Stimulated activated naive CD8-positive, alpha-beta T cell treated with anti-CD3 and anti-CD28 coated beads, Interleukin-15, amount 100 ng/mL, for 72 hours (primary cell): ENCODE data around the gene ZFY.
"Not testable (repeated sequence)": the region's sequence is repeated elsewhere in the genome, so short reads cannot be mapped to it uniquely, and the experiment has no call there.

Source experiments
- ATAC-seq: fragments of 150-1000 bp; cut with Tn5 transposase; 2 replicates; pipeline ENCODE4 v1.10.0; 2021; ENCODE audit warnings: mild to moderate bottlenecking, moderate library complexity
- DNase-seq, 2 donors: peaks; one replicate each; pipeline ENCODE4 v3.0.0; 2021 to 2022
- H3K27ac Mint-ChIP-seq, 2 donors: one replicate each; pipeline ENCODE4 v1.8.0; 2022; ENCODE audit warnings: mild to moderate bottlenecking in 2 of 2, mixed read lengths in 2 of 2, moderate library complexity in 2 of 2
- H3K27me3 Mint-ChIP-seq: one replicate; pipeline ENCODE4 v1.8.0; 2022; ENCODE audit warnings: mixed read lengths
- H3K4me1 Mint-ChIP-seq: one replicate; pipeline ENCODE4 v1.8.0; 2022; ENCODE audit warnings: mild to moderate bottlenecking, mixed read lengths
- H3K4me3 Mint-ChIP-seq, 2 donors: one replicate each; pipeline ENCODE4 v1.8.0; 2022; ENCODE audit warnings: mild to moderate bottlenecking in 2 of 2, mixed read lengths in 2 of 2, moderate library complexity in 1 of 2
- H3K9me3 Mint-ChIP-seq, 2 donors: one replicate each; pipeline ENCODE4 v1.8.0; 2022; ENCODE audit warnings: mixed read lengths in 2 of 2

The ZFY gene

DNA sequence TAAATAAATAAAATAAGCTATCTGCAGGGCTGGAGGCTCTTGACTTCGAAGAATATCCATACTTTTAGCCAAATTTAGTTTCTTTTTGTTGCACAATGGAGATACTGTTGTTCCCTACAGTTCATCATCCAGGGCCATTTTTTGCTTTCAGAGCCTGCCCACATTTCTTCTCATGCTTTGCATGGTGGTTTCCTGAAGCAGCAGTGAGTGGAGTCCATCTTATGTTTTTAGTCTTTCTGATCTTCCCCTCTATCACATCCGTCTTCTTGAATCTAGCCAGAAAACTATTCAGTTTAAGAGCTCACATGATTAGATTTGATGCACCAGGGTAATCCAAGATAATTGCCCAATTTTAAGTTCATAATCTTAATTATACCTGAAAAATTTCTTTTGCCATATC, 19.6 kb downstream of the ZFY start:
- no peak for ATAC-seq
- Mint-ChIP-seq H3K27me3 (no peaks in the 10 kb centered on the region), H3K4me1 (peaks cover 40% of the 10 kb centered on the region), H3K27ac (no peak overlapping the region), H3K4me3 (no peak overlapping the region), H3K9me3 (no peaks in the 10 kb centered on the region)
- no peak for DNase-seq

DNA sequence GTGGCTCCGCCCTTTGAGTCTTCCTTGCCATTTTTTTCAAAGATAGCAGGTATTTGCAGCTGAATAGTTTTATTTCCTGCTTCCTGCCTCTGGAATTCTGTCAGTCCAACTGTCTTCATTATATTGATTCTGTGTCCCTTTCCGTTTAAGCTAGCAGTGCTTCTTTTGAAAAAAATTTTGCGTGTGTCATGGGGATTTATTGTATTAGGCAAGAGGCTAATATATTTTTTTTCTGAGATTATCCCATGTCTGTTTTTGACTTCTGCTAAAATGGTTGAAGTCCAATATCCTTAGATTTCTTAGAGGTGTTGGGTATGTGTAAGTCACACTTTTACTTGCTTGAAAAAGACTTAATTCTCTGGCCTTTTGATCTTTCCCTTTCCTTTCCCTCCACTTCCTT, 20.4 kb downstream of the ZFY start:
- no peaks in the 10 kb centered on the region for H3K9me3 Mint-ChIP-seq
- H3K27ac Mint-ChIP-seq: peak overlapping the region in 1 of 2 donors; percentile 78
- ATAC-seq (no peak), DNase-seq (no peak)
- H3K4me1 Mint-ChIP-seq: peaks cover 32% of the 10 kb centered on the region
- no peaks in the 10 kb centered on the region for H3K27me3 Mint-ChIP-seq
- H3K4me3 Mint-ChIP-seq: no peak overlapping the region

DNA sequence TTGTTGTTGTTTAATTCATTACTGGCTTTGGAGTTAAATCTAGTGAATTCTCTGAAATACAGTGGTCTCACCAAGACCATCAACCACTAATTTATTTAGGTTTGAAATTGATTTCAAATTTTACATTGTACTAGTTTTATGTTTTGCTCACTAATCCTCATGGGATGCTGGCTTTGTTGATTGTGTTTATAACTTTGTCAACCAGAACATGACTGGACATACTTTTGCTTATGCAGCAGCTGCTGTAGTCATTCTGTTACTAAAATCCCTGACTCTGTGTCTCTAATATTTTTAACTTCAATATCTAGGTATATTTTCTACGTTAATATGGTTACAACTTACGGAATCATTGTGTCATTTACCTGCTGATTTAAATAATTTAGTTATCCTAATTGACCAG, 26.9 kb downstream of the ZFY start:
- ATAC-seq (no peak), DNase-seq (no peak)
- no peaks in the 10 kb centered on the region for H3K27me3 Mint-ChIP-seq
- H3K27ac Mint-ChIP-seq: no peak overlapping the region
- H3K4me1 Mint-ChIP-seq: peaks cover 3% of the 10 kb centered on the region
- no peak overlapping the region for H3K4me3 Mint-ChIP-seq
- H3K9me3 Mint-ChIP-seq: no peaks in the 10 kb centered on the region

DNA sequence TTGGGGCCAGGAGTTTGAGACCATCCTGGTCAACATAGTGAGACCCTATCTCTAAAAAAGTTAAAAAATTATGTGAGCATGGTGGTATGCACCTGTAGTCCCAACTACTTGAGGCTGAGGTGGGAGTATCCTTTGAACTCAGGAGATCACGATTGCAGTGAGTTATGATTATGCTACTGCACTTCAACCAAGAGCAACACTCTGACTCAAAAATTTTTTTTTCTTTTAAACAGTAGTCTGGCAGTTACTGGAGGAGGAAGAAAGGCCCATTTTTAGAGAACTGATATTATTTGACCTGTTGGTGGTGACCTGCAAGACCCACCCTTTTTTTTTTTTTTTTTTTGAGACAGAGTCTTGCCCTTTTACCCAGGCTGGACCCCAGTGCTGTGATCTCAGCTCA, 29.6 kb downstream of the ZFY start:
- Mint-ChIP-seq H3K4me3 (no peak overlapping the region), H3K4me1 (peaks cover 16% of the 10 kb centered on the region), H3K27ac (no peak overlapping the region), H3K27me3 (no peaks in the 10 kb centered on the region), H3K9me3 (no peaks in the 10 kb centered on the region)
- no peak for DNase-seq
- ATAC-seq: no peak

DNA sequence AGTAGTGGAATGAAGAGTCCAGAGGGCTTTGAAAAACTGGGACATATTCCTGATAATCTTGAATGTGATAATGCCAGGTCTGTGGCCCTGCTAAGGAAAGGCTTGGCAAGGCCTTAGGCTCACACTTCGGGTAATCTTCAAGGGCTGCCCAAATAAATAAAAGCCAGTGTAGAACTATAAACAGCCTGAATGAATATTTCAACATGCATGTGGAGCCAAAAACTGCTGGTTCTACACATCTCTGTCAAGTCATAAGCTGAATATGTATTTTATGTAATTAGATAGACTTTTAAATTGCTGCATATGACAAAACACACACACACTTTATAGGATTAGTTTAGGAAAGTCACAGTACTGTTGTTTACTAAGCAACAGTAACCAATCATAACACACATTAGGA, 30.4 kb downstream of the ZFY start:
- no peak for ATAC-seq
- no peak for DNase-seq
- Mint-ChIP-seq H3K27me3 (no peaks in the 10 kb centered on the region), H3K27ac (no peak overlapping the region), H3K4me3 (no peak overlapping the region), H3K4me1 (peaks cover 23% of the 10 kb centered on the region), H3K9me3 (no peaks in the 10 kb centered on the region)

DNA sequence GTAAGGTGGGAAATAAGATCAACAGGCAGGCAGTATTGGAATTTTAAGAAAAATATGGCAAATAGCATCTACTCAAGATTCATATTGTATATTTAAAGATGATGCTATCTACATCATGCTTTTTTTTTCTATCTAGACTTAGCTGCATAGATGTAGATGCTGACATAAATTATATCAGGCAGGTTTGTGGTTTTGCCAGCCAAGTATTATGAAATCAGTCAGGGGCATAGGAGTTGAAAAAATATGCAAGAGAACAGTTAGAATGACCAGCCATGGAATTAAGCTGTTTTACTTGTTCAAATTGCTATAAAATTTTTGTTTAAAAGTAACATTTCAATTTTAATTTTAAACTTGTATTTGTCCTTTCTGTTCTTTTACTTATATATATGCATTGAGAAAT, 34.4 kb downstream of the ZFY start:
- DNase-seq (no peak), ATAC-seq (no peak)
- Mint-ChIP-seq H3K27me3 (no peaks in the 10 kb centered on the region), H3K27ac (no peak overlapping the region), H3K4me1 (peaks cover 29% of the 10 kb centered on the region), H3K9me3 (no peaks in the 10 kb centered on the region), H3K4me3 (no peak overlapping the region)

DNA sequence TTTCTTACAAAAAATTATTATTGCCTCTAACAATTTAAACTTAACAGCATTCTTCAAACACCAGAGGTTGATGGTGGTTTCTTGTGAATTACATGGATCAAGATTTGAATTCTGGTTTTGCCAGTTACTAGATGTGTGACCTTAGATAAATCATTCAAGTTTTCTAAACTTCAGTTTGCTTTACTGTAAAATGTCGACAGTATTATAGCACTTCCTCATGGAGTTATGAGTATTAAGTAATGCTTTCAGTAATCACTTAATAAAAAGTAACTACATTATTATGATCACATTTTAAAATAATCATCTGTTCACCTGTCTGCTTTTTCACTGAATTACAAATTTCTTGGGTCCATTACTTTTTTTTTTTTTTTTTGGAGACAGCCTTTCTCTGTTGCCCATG, 37.5 kb downstream of the ZFY start:
- Mint-ChIP-seq H3K4me3 (no peak overlapping the region), H3K4me1 (peaks cover 23% of the 10 kb centered on the region), H3K27ac (no peak overlapping the region), H3K9me3 (no peaks in the 10 kb centered on the region), H3K27me3 (no peaks in the 10 kb centered on the region)
- ATAC-seq (no peak), DNase-seq (no peak)

DNA sequence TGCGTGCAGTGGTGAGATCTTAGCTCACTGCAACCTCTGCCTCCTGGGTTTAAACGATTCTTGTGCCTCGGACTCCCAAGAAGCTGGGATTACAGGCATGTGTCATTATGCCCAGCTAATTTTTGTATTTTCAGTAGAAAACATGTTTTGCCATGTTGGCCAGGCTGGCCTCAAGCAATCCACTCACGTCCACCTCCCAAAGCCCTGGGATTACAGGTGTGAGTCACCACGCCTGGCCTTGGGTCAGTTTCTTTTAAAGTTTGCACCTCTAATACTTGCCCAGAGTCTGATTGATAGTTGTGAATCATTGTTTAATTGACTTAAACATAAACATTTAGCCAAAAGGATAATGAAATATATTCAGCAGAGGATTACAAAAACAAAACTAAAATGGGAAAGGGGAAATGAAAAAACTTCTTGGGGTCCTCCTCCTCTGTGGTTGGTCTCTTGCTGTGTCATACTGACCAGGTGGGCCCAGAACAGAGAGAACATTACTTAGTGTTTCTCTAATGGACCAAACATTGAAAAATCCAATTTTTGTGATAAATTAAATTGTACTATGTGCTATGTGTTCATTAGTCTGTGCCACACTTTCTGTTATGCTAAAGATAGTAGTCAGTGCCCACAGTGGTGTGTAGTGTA, 38.0 kb downstream of the ZFY start:
- no peak overlapping the region for H3K27ac Mint-ChIP-seq
- no peak for ATAC-seq
- no peaks in the 10 kb centered on the region for H3K9me3 Mint-ChIP-seq
- H3K4me3 Mint-ChIP-seq: no peak overlapping the region
- H3K4me1 Mint-ChIP-seq: peaks cover 23% of the 10 kb centered on the region
- no peak for DNase-seq
- no peaks in the 10 kb centered on the region for H3K27me3 Mint-ChIP-seq

DNA sequence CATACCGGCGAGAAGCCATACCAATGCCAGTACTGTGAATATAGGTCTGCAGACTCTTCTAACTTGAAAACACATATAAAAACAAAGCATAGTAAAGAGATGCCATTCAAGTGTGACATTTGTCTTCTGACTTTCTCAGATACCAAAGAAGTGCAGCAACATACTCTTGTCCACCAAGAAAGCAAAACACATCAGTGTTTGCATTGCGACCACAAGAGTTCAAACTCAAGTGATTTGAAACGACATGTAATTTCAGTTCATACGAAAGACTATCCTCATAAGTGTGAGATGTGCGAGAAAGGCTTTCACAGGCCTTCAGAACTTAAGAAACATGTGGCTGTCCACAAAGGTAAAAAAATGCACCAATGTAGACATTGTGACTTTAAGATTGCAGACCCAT, 44.1 kb downstream of the ZFY start:
- ATAC-seq (no peak), DNase-seq (no peak)
- no peak overlapping the region for H3K27ac Mint-ChIP-seq
- H3K4me3 Mint-ChIP-seq: no peak overlapping the region
- no peaks in the 10 kb centered on the region for H3K4me1 Mint-ChIP-seq
- no peaks in the 10 kb centered on the region for H3K27me3 Mint-ChIP-seq
- no peaks in the 10 kb centered on the region for H3K9me3 Mint-ChIP-seq

DNA sequence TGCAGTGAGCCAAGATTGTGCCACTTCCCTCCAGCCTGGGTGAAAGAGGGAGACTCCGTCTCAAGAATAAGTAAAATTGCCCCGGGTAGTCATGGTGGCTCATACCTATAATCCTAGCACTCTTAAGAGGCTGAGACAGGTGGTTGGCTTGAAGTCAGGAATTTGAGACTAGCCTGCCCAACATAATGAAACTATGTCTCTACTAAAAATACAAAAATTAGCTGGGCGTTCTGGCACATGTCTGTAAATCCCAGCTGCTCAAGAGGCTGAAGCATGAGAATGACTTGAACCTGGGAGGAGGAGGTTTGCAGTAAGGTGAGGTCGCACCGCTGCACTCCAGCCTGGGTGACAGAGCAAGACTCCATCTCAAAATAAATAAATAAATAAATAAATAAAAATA, 49.3 kb downstream of the ZFY start:
- Mint-ChIP-seq H3K4me1 (no peaks in the 10 kb centered on the region), H3K4me3 (no peak overlapping the region), H3K27ac (no peak overlapping the region), H3K9me3 (no peaks in the 10 kb centered on the region), H3K27me3 (no peaks in the 10 kb centered on the region)
- no peak for DNase-seq
- ATAC-seq: no peak

DNA sequence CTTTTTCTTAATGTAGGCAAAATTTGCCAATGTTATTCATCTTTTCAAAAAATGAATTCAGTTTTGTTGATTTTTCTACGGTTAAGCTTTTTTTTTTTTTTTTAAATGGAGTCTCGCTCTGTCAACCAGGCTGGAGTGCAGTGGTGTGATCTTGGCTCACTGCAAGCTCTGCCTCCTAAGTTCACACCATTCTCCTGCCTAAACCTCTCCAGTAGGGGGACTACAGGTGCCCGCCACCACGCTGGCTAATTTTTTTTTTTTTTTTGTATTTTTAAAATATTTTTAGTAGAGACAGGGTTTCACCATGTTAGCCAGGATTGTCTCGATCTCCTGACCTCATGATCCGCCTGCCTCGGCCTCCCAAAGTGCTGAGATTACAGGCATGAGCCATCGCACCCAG, 52.0 kb downstream of the ZFY start:
- not testable (repeated sequence) for H3K27ac Mint-ChIP-seq, DNase-seq, H3K4me3 Mint-ChIP-seq, H3K27me3 Mint-ChIP-seq, ATAC-seq, H3K4me1 Mint-ChIP-seq
- H3K9me3 Mint-ChIP-seq: peaks cover 0 to 12% of the 10 kb centered on the region in 2 donors

DNA sequence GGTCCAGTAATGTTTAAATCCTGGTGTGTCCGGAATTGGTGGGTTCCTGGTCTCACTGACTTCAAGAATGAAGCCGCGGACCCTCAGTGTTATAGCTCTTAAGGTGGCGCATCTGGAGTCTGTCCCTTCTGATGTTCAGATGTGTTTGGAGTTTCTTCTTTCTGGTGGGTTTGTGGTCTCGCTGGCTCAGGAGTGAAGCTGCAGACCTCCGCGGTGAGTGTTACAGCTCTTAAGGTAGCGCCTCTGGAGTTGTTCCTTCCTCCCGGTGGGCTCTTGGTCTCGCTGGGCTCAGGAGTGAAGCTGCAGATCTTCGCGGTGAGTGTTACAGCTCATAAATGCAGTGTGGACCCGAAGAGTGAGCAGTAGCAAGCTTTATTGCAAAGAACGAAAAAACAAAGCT, 62.2 kb downstream of the ZFY start:
- not testable (repeated sequence) for DNase-seq, H3K27ac Mint-ChIP-seq, H3K27me3 Mint-ChIP-seq, ATAC-seq, H3K9me3 Mint-ChIP-seq
- H3K4me3 Mint-ChIP-seq: peak overlapping the region; percentile 75 to 76
- peaks cover 27% of the 10 kb centered on the region for H3K4me1 Mint-ChIP-seq

DNA sequence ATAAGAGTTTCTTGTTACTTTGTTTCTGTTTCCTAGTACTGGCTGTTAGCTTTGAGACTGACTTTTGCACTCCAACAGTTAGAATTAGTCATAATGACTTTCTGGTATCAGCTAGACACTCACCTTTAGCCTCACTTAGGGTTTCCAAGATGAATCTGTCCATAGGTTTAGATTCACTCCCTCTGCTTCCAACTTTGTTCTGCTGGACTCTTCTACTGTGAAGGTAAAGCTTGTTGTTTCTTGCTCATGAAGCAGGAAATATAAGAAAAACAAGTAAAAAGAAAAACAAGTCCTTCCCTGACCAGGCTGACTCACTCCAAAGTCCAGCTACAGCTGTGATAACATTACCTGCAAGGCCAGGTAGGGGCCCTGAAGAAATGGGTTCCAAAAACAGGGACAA, 67.0 kb downstream of the ZFY start:
- peak overlapping the region; percentile 21 to 97 for H3K27ac Mint-ChIP-seq
- DNase-seq: no peak
- H3K27me3 Mint-ChIP-seq: no peaks in the 10 kb centered on the region
- H3K4me1 Mint-ChIP-seq: peaks cover 59% of the 10 kb centered on the region
- peak; percentile 53 for ATAC-seq
- no peaks in the 10 kb centered on the region for H3K9me3 Mint-ChIP-seq
- peak overlapping the region; percentile 46 to 85 for H3K4me3 Mint-ChIP-seq

DNA sequence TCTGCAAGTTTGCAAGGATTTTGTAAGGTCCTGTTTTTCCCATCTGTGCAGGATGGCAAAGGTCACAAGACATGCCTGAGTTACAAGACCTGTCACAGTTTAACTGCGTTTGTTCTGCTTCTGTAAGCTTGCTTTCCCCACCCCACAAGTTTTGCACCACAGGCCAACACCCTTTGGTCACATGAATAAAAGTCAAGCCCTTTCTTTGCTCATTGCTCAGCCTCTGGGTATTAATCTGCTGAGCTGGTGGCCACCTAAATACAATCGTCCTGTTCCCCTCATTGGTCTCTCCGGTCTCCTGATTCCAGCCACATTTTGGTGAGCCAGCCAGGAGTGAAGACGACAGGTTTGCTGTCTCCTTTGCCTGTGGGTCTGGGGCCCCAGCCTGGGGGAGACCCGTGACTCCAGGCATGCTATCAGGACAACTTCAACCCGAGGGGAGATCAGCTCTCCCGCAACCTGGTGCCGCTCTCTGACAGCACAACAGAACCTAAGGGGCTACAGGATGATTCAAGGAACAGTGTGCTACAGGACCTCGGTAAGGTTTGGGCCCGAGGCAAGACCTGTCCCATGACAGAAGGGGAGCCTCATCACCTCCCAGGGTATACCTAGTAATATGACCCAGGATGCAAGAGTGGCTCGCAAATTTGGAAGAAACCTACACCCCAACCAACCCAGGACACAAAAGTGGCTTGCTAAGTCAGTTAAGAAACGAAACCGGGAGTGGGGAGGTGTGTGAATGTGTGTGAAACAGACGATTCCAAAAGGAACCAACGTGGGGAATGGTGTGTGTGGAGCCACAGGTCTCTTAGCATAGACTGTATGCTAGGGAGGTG, 67.7 kb downstream of the ZFY start:
- Mint-ChIP-seq H3K27me3 (no peaks in the 10 kb centered on the region), H3K4me1 (peaks cover 53% of the 10 kb centered on the region), H3K4me3 (peak overlapping the region; percentile 85 to 90), H3K9me3 (no peaks in the 10 kb centered on the region), H3K27ac (peak overlapping the region; percentile 94 to 97)
- ATAC-seq (peak; percentile 53), DNase-seq (peak; percentile 7 to 30)

DNA sequence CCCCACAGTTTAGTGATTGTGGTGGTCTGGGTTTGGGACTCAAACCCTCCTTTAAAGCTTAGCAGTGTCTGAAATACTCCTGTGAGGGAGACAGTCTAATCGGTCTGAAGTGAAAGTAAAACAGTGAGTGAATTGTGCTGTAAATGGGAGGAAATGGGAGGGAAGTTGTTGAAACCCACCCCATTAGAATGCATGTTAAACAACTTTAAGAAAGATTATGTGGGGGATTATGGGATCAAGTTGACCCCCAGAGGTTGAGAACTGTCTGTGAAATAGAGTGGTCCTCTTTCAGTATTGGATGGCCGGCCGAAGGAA, 68.3 kb downstream of the ZFY start:
- ATAC-seq (peak; percentile 59), DNase-seq (no peak)
- Mint-ChIP-seq H3K4me3 (peak overlapping the region; percentile 85 to 90), H3K9me3 (no peaks in the 10 kb centered on the region), H3K27me3 (no peaks in the 10 kb centered on the region), H3K4me1 (peaks cover 53% of the 10 kb centered on the region), H3K27ac (peak overlapping the region; percentile 94 to 97)

DNA sequence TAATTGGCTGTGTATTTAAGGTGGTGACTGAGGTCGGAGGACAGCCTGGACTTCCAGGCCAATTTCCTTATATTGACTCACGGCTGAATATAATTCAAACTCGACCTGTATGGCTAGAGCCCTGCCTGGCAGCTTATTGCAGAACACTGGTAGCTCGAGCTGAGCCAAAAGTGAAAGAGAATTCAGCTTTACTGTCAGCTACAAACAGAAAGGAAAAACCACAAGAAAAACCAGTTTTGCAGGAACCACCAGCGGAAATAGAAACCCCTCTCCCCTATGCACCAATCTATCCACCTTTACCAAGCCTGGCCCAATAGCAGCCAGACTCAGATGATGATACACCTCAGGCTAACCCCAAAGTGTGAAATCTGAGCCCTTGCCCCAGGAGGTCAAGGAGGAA, 68.7 kb downstream of the ZFY start:
- Mint-ChIP-seq H3K4me1 (peaks cover 53% of the 10 kb centered on the region), H3K4me3 (peak overlapping the region; percentile 85 to 90), H3K27ac (peak overlapping the region; percentile 94 to 97), H3K27me3 (no peaks in the 10 kb centered on the region), H3K9me3 (no peaks in the 10 kb centered on the region)
- ATAC-seq (peak; percentile 88), DNase-seq (peak; percentile 17 to 62)

DNA sequence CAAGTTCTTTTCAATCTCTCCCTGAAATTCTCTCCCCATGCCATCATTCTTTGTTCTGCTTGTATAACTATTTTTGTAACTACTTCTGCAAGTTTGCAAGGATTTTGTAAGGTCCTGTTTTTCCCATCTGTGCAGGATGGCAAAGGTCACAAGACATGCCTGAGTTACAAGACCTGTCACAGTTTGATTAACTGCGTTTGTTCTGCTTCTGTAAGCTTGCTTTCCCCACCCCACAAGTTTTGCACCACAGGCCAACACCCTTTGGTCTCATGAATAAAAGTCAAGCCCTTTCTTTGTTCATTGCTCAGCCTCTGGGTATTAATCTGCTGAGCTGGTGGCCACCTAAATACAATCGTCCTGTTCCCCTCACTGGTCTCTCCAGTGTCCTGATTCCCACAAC, 70.8 kb downstream of the ZFY start:
- not testable (repeated sequence) for ATAC-seq, H3K27ac Mint-ChIP-seq, H3K27me3 Mint-ChIP-seq, H3K9me3 Mint-ChIP-seq, H3K4me3 Mint-ChIP-seq, DNase-seq
- peaks cover 43% of the 10 kb centered on the region for H3K4me1 Mint-ChIP-seq
